NOMO-1 treated with dmso at 0.1 percent for 144 hours (cell line): Measurements from ENCODE around the gene GASK1A.

Source experiments
- DNase-seq: peaks from one replicate; lab custom pipeline; 2025; ENCODE audit not compliant: unreplicated experiment; lab: John Stamatoyannopoulos, UW

The GASK1A gene

GRCh38 chr3:43080726-43081568 lies 101.8 kb downstream of the GASK1A start:
- DNase-seq: no peak

- no peak for DNase-seq
Observed at GRCh38 chr3:43081796-43082195, 102.7 kb downstream of the GASK1A start.

- no peak for DNase-seq
Observed at GRCh38 chr3:43082457-43082856, 103.3 kb downstream of the GASK1A start.

- no peak for DNase-seq
Observed at GRCh38 chr3:43086460-43087165, 107.5 kb downstream of the GASK1A start.

GRCh38 chr3:43087249-43087776 lies 108.2 kb downstream of the GASK1A start:
- no peak for DNase-seq

- no peak for DNase-seq
Observed at GRCh38 chr3:43089081-43089480, 110.0 kb downstream of the GASK1A start.

- DNase-seq: no peak
Observed at GRCh38 chr3:43090238-43090637, 111.1 kb downstream of the GASK1A start.

- DNase-seq: no peak
Observed at GRCh38 chr3:43091481-43091880, 112.4 kb downstream of the GASK1A start.

GRCh38 chr3:43093006-43093405 lies 113.9 kb downstream of the GASK1A start:
- DNase-seq: no peak

- DNase-seq: no peak
Observed at GRCh38 chr3:43093974-43094373, 114.9 kb downstream of the GASK1A start.

GRCh38 chr3:43094381-43094780 lies 115.3 kb downstream of the GASK1A start:
- DNase-seq: no peak

- DNase-seq: no peak
Observed at GRCh38 chr3:43094851-43095250, 115.7 kb downstream of the GASK1A start.

GRCh38 chr3:43095370-43095769 lies 116.3 kb downstream of the GASK1A start:
- DNase-seq: no peak

- DNase-seq: no peak
Observed at GRCh38 chr3:43096761-43097160, 117.7 kb downstream of the GASK1A start.

GRCh38 chr3:43097400-43098080 lies 118.4 kb downstream of the GASK1A start:
- DNase-seq: no peak

- no peak for DNase-seq
Observed at GRCh38 chr3:43098761-43099160, 119.7 kb downstream of the GASK1A start.

- DNase-seq: no peak
Observed at GRCh38 chr3:43102773-43103480, 123.8 kb downstream of the GASK1A start.

GRCh38 chr3:43104039-43104438 lies 124.9 kb downstream of the GASK1A start:
- no peak for DNase-seq

GRCh38 chr3:43104660-43105595 lies 125.8 kb downstream of the GASK1A start:
- no peak for DNase-seq
